SU-DHL-6 (cell line): ENCODE data around the gene ZNF324.

ENCODE experiments used
- EZH2phosphoT487 ChIP-seq: fragments of 200-600 bp; sonication (generic), shearing (Covaris generic); conservative IDR thresholded peaks from 2 replicates; pipeline ENCODE4 v1.6.1; 2018; ENCODE audit warnings: mild to moderate bottlenecking, antibody characterized with exemption, low read length, moderate library complexity, mixed read lengths
- TF ChIP-seq, protein P1 (sequence below): fragments of 200-600 bp; sonication (generic); IDR thresholded peaks from one replicate; pipeline ENCODE4 v1.5.1; 2017; ENCODE audit warnings: antibody characterized with exemption, mild to moderate bottlenecking, low read length, moderate library complexity; ENCODE audit not compliant: insufficient read depth, poor library complexity, severe bottlenecking

GRCh38 chr19:58450856-58451357 lies 16.0 kb upstream of the ZNF324 start:
- TF ChIP-seq, protein P1, sequence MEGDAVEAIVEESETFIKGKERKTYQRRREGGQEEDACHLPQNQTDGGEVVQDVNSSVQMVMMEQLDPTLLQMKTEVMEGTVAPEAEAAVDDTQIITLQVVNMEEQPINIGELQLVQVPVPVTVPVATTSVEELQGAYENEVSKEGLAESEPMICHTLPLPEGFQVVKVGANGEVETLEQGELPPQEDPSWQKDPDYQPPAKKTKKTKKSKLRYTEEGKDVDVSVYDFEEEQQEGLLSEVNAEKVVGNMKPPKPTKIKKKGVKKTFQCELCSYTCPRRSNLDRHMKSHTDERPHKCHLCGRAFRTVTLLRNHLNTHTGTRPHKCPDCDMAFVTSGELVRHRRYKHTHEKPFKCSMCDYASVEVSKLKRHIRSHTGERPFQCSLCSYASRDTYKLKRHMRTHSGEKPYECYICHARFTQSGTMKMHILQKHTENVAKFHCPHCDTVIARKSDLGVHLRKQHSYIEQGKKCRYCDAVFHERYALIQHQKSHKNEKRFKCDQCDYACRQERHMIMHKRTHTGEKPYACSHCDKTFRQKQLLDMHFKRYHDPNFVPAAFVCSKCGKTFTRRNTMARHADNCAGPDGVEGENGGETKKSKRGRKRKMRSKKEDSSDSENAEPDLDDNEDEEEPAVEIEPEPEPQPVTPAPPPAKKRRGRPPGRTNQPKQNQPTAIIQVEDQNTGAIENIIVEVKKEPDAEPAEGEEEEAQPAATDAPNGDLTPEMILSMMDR = no peak
- TF ChIP-seq EZH2phosphoT487 = no peak
